Large intestine (tissue), 3 donors: ENCODE measurements around the gene LSM3. TPM values are rescaled to one million over a fixed set of nuclear protein-coding genes. Genes with fewer than 3 reads are reported as not detected.

Experiments
- DNase-seq, 2 donors: peaks; one replicate each; pipeline versions ENCODE4 v3.0.0 to v3.0.0-alpha.2; 2013
- H3K27ac ChIP-seq: one replicate; pipeline ENCODE4 v1.5.1; 2013; ENCODE audit warnings: low read length
- H3K27me3 ChIP-seq: 2 replicates; pipeline ENCODE4 v1.6.1; 2013; ENCODE audit warnings: low read length; ENCODE audit not compliant: control insufficient read depth, insufficient read depth
- H3K36me3 ChIP-seq: 2 replicates; pipeline ENCODE4 v1.6.1; 2013; ENCODE audit warnings: low read length; ENCODE audit not compliant: control insufficient read depth, insufficient read depth
- H3K4me1 ChIP-seq: one replicate; pipeline ENCODE4 v1.6.1; 2013; ENCODE audit warnings: low read length; ENCODE audit not compliant: control insufficient read depth, insufficient read depth
- H3K4me3 ChIP-seq: one replicate; pipeline ENCODE4 v1.5.1; 2013; ENCODE audit warnings: low read length
- H3K9me3 ChIP-seq: one replicate; pipeline ENCODE4 v1.6.1; 2013; ENCODE audit warnings: mild to moderate bottlenecking, low read depth, low read length, moderate library complexity; ENCODE audit not compliant: control insufficient read depth
- WGBS: methylation state at CpG from one replicate; pipeline ENCODE4 v1.1.5; 2013; ENCODE audit warnings: low lambda C conversion rate; ENCODE audit not compliant: insufficient coverage; 5-methylcytosine and 5-hydroxymethylcytosine counted together
- polyA plus RNA-seq: library from polyadenylated mRNA; unstranded; fragments of 120-200 nt; gene quantifications from one replicate; pipeline ENCODE4 v1.2.1, GENCODE V29; 2013

LSM3 gene
- polyA plus RNA-seq, 1 donor, result 13.7 TPM

DNA sequence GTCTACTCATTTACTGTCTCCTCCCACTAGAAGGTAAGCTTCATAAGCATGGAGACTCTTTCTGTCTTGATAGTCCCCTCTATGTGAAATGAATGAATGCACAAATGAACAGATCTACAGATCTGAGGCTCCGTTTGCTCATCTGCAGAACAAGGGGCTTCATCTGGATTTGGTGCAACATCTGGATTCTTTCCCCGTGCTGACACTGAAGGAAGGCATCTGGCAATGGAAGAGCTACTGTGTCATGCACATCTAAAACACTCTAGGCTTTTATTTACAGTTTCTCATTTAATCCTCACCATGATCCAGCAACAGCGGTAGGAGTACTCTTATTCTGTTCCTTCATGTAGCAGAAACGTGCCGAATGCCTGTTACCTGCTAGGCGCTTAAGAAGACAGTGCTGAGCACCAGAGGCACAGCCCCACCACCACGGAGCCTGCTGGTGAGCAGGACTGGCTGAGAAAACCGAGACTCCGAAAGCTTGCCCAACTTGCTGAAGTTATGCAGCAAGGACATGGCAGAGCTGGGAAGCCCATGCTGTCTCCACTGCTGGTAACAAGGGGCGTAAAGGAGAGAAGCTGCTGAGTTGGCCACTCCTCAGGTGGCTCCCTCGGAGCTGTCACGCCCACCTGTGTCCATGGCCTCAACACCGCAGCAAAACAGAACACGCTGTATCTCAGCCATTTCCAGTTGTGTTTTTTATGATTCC lies 31.1 kb downstream of the LSM3 start:
- Histone ChIP-seq H3K36me3 (no peaks in the 10 kb centered on the region), H3K27me3 (no peaks in the 10 kb centered on the region), H3K27ac (peak overlapping the region; percentile 63), H3K4me1 (peaks cover 70% of the 10 kb centered on the region), H3K4me3 (no peak overlapping the region), H3K9me3 (no peaks in the 10 kb centered on the region)
- 83% methylated on average over 1 of the region's 14 CpGs for WGBS
- no peak for DNase-seq

DNA sequence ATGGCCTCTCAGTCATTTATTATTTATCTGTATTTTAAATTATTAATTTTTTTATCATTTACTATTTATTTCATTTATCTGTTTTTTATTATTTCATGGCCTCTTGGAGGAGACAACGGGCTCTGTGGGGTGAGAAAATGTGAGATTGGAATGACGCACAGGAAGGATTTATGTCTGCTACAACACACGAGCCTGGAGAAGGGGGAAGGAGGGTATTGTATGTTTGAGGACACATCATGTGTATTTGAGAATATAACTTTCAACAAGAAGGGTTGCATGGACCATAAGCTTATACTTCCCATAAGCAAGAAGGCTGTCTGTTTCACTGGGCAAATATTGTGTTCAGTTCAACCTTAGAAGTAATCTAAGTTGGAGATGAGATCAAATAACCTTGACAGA lies 31.7 kb downstream of the LSM3 start:
- DNase-seq, result no peak
- H3K9me3 ChIP-seq, result no peaks in the 10 kb centered on the region
- no peaks in the 10 kb centered on the region for H3K36me3 ChIP-seq
- WGBS, result no CpG with 5 or more reads among the region's 3 CpGs
- no peak overlapping the region for H3K4me3 ChIP-seq
- H3K27ac ChIP-seq, result peak overlapping the region; percentile 63
- H3K4me1 ChIP-seq, result peaks cover 70% of the 10 kb centered on the region
- no peaks in the 10 kb centered on the region for H3K27me3 ChIP-seq

DNA sequence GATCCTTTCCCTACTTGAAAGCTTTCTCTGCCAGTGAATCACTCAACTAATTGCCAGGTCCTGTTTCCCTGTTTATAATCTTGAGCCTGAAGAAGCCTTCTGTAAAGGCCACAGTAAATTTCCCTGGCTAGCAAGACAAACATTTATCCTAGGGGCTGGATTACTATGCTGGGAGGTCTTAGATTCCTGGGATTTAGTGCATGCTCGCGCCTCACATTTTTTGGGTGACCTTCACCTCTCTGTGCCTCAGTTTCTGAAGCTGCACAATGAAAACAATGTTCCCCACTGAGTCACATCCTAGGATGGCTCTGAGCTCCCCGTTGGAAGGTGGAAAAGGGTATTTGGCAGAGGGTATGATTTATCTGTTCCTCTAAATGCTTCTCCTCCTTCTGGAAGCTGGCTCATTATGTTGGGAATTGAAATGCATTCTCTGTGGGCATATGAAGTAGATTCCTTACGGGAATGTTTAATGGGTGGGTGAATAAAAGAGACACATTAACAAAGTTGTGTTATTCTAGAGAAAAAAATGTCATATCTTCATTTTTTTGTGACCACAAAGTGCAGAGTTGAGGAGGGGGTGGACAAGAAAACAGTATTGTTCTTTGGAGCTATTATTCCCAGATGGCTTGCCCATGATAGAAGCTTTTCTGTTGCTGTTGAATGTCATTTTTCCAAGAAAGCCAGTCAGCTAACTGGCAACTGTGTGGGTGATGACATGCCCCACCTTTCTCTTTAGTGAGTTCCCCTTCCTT lies 32.4 kb downstream of the LSM3 start:
- no peaks in the 10 kb centered on the region for H3K27me3 ChIP-seq
- H3K9me3 ChIP-seq, result no peaks in the 10 kb centered on the region
- H3K4me1 ChIP-seq, result peaks cover 76% of the 10 kb centered on the region
- WGBS, result no CpG with 5 or more reads among the region's 4 CpGs
- H3K4me3 ChIP-seq, result no peak overlapping the region
- peak overlapping the region; percentile 63 for H3K27ac ChIP-seq
- no peaks in the 10 kb centered on the region for H3K36me3 ChIP-seq
- DNase-seq, result no peak

DNA sequence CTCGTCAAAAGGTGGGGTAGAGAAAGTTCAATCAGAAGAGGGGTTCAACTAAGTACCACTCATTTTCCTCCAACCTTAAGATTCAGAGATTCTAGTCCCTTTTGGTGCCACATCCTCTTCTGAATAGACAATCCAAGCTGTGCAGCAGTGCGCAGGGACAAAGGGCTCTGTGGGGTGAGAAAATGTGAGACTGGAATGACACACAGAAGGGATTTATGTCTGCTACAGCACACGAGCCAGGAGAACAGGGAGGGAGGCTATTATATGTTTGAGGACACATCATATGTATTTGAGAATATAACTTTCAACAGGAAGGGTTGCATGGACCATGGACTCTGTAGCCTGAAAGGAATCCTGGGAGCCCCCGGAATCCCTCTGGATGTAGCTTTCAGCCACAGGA lies 33.0 kb downstream of the LSM3 start:
- Histone ChIP-seq H3K27me3 (no peaks in the 10 kb centered on the region), H3K9me3 (no peaks in the 10 kb centered on the region), H3K4me3 (no peak overlapping the region), H3K36me3 (no peaks in the 10 kb centered on the region), H3K4me1 (peaks cover 81% of the 10 kb centered on the region), H3K27ac (no peak overlapping the region)
- WGBS, result 60% methylated on average over 1 of the region's 4 CpGs
- no peak for DNase-seq

DNA sequence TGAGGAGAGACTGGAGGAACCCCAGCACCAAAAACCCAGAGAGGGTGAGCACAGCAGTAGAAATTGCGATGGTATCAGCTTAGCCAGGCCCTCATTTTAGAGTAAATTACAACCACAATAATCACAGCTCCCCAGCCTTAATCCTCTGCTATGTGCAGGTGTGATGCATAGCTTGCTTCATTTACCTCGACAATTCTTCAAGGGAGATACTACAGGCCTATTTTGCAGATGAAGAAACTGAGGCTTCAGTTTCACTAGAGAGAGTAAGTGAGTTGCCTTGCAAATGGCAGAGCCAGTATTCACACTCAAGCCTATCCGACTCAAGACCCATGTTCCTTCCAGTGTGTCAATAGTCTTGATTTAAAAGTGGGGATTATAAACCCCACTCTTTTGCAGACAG lies 33.4 kb downstream of the LSM3 start:
- no peaks in the 10 kb centered on the region for H3K27me3 ChIP-seq
- H3K9me3 ChIP-seq, result no peaks in the 10 kb centered on the region
- no peak overlapping the region for H3K27ac ChIP-seq
- no CpG with 5 or more reads among the region's 3 CpGs for WGBS
- H3K4me1 ChIP-seq, result peaks cover 81% of the 10 kb centered on the region
- no peak for DNase-seq
- H3K36me3 ChIP-seq, result no peaks in the 10 kb centered on the region
- no peak overlapping the region for H3K4me3 ChIP-seq

DNA sequence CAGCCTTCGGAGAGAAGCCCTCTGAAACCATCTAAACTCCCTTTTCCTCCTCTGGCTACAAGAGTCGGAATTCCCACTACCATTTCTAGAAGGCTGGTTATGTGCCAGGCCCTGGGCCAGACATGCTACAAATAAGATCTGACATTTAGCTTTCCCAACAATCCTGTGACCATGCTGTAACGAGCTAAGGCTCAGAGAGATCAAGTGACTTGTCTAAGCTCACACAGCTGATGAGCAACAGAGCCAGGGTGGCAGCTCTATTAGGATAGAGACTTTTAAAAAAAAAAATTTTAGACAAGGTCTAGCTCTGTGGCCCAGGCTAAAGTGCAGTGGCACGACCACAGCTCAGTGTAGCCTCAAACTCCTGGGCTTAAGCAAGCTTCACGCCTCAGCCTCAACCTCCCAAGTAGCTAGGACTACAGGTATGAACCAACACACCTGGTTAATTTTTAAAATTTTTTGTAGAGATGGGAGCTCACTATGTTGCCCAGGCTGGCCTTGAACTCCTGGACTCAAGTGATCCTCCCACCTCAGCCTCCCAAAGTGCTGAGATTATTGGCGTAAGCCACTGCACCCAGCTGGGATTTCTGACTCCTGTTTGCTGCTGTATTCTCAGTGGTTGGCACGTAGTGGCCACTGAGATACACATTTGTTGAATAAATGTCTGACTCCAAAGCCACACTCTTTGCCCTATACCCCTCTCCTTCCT lies 34.6 kb downstream of the LSM3 start:
- Histone ChIP-seq H3K36me3 (no peaks in the 10 kb centered on the region), H3K4me3 (no peak overlapping the region), H3K27ac (no peak overlapping the region), H3K27me3 (no peaks in the 10 kb centered on the region), H3K4me1 (peaks cover 72% of the 10 kb centered on the region), H3K9me3 (no peaks in the 10 kb centered on the region)
- WGBS, result no CpG with 5 or more reads among the region's 7 CpGs
- DNase-seq, result no peak

DNA sequence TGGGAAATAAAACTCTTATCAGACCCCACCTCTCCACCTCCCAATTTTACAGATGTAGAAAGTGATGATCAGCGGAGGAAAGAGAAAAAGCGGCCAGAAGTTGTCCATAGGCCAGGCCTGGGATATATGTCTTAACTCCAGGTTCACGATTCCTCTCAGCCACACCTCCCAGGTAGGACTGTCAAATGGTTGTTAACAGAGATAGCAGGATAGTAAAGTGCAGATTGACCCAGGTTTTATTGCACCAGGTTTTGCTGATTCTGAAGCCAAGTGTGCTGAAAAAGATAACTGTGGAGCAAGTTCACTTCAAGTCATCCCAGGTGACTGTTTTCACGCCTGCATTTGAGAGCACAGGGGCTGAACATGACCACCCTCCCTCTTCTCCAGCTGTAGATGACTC lies 36.1 kb downstream of the LSM3 start:
- peaks cover 58% of the 10 kb centered on the region for H3K4me1 ChIP-seq
- no peaks in the 10 kb centered on the region for H3K36me3 ChIP-seq
- peak overlapping the region; percentile 52 for H3K27ac ChIP-seq
- H3K9me3 ChIP-seq, result no peaks in the 10 kb centered on the region
- H3K4me3 ChIP-seq, result no peak overlapping the region
- no CpG with 5 or more reads among the region's 4 CpGs for WGBS
- DNase-seq, result peak; percentile 85 to 89
- no peaks in the 10 kb centered on the region for H3K27me3 ChIP-seq

DNA sequence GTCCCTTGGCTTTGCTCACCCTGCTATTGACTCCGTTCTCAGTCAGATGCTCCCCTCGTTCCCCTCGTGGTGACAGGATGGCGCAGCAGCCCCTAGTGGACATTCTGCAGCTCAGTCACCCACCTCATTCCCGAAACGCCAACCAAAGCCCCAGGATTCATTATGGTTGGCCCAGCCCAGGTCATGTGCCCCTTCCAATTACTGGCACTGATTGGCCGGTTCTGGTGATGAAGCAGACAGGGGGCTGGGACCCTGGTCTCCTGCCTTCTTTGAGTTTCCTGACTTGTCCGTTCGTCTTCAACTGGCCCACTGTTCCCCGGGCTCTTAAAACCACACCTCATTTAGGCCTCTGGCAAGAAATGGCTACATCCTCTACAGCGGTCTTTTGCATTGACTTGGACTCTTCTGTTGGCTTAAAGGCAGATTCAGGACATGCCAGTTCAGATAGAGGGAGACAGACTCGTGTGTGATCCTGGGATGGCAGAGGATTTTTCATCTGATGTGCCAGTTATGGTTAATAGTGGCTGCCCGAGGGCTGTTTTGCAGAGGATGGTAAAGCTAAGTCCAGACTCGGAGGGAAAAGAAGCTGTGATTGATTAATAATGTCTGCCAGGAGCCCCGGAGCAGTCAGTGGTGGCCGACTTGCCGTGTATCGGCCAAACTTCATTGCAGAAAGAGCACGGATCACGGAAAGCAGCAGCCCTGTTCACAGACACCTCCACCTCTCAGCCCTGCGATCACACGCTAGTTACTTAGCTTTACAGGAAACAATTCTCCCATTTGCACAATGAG lies 37.8 kb downstream of the LSM3 start:
- Histone ChIP-seq H3K4me1 (peaks cover 42% of the 10 kb centered on the region), H3K27ac (no peak overlapping the region), H3K4me3 (no peak overlapping the region), H3K9me3 (peaks cover 6% of the 10 kb centered on the region), H3K36me3 (no peaks in the 10 kb centered on the region), H3K27me3 (no peaks in the 10 kb centered on the region)
- 94% methylated on average over 3 of the region's 22 CpGs for WGBS
- DNase-seq, result no peak

DNA sequence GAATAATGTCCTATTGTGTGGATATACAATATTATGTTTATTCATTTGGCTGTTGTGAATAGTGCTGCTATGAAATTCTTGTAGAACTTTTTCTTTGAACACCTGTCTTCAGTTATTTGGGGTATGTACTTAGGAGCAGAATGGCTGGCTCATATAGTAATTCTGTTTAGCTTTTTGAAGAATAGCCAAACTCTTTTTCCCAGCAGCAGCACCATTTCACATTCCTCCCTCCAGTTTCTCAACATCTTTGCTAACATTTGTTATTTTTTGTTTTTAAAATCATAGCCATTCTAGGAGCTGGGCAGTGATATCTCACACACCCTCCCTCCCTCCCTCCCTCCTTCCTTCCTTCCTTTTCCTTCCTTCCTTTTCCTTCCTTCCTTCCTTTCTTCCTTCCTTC lies 39.7 kb downstream of the LSM3 start:
- Histone ChIP-seq H3K4me1 (peaks cover 27% of the 10 kb centered on the region), H3K27me3 (no peaks in the 10 kb centered on the region), H3K4me3 (no peak overlapping the region), H3K27ac (no peak overlapping the region), H3K9me3 (peaks cover 10% of the 10 kb centered on the region), H3K36me3 (no peaks in the 10 kb centered on the region)
- no peak for DNase-seq

DNA sequence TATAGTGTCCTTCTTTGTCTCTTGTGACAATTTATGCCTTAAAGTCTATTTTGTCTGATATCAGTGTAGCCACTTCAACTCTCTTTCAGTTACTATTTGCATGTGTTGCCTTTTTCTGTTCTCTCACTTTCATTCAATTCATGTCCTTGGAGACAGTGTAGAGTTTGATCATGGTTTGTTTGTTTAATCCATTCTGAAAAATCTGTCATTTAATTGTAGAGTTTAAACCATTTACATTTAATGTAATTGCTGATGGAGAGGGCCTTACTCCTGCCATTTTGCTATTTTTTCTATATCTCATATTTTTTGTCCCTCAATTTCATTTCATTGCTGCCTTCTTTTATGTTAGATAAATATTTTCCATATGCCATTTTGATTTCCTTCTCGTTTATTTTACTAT lies 42.3 kb downstream of the LSM3 start:
- H3K27ac ChIP-seq, result no peak overlapping the region
- no peak overlapping the region for H3K4me3 ChIP-seq
- no peak for DNase-seq
- H3K4me1 ChIP-seq, result peaks cover 26% of the 10 kb centered on the region
- H3K36me3 ChIP-seq, result no peaks in the 10 kb centered on the region
- no peaks in the 10 kb centered on the region for H3K27me3 ChIP-seq
- peaks cover 10% of the 10 kb centered on the region for H3K9me3 ChIP-seq
- 100% methylated on average over 1 of the region's 1 CpG for WGBS
